ENCODE results near the gene NUP98. TPM values are rescaled to one million over a fixed set of nuclear protein-coding genes. Genes with fewer than 3 reads are reported as not detected.

Gene NUP98
- total RNA-seq, 2 donors from 2014 or later = 127 to 136 TPM

DNA sequence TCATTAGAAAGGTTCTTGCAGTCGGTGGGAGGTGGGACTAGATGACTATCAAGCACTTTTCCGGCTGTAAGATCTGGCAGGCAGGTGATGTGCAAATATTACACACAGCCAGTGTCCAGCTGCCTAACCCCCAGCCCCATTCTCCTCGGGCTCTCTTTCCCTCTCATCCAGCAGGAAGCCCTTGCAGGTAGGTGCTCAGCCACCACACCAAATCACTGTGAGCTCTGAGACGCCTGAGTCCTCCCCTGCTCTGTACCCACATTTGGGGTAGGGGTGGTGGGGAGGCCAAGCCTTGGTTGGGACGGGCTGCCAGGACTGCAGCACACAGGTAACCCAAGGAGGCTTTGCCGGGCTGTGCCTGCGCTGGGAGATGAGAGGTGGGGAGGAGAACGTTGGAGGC, 156.2 kb downstream of the NUP98 start:
- Histone ChIP-seq H3K4me1 (replicated peaks) (no peaks in the 10 kb centered on the region), H3K27me3 (replicated peaks; ENCODE audit: insufficient read depth) (no peaks in the 10 kb centered on the region), H3K27ac (no peak overlapping the region), H3K4me3 (no peak overlapping the region), H3K9me3 (no peaks in the 10 kb centered on the region), H3K36me3 (no peaks in the 10 kb centered on the region)
- intact Hi-C loops (cut with DNase I) = no loop called here
- no peak for DNase-seq (ENCODE audit: low spot score)
- 58% methylated on average over 8 of the region's 8 CpGs for WGBS
- TF ChIP-seq CTCF (IDR thresholded peaks at IDR 0.05) = no peak
- TF ChIP-seq POLR2AphosphoS5 (IDR thresholded peaks at IDR 0.05) = no peak
- TF ChIP-seq POLR2A (IDR thresholded peaks at IDR 0.05) = no peak

DNA sequence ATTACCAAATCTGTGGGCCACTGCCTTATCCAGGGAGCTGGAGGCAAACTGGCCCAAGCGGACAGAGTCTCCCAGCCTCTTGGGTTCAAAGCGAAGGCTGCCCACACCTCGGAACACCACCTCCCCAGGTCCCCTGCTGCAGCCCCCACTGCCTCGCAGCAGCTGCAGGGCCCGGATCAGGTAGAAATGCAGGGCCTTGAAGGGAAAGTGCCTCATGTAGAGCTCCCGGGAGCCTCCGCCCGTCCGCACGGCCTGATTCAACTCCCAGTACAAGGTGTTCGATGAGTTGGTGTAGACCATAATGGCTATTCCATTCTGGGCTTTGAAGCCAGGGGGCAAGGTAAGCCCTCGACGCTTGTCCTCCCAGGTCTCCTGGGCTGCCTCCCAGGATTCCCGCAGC, 157.5 kb downstream of the NUP98 start:
- intact Hi-C loops (cut with DNase I) = no loop called here
- 96% methylated on average over 14 of the region's 14 CpGs for WGBS
- DNase-seq (ENCODE audit: low spot score) = no peak
- H3K4me3 ChIP-seq = no peak overlapping the region
- no peaks in the 10 kb centered on the region for H3K36me3 ChIP-seq
- TF ChIP-seq CTCF (IDR thresholded peaks at IDR 0.05) (no peak), POLR2AphosphoS5 (IDR thresholded peaks at IDR 0.05) (no peak), POLR2A (IDR thresholded peaks at IDR 0.05) (no peak)
- no peak overlapping the region for H3K27ac ChIP-seq
- H3K27me3 ChIP-seq (replicated peaks; ENCODE audit: insufficient read depth) = no peaks in the 10 kb centered on the region
- no peaks in the 10 kb centered on the region for H3K9me3 ChIP-seq
- no peaks in the 10 kb centered on the region for H3K4me1 ChIP-seq (replicated peaks)

GRCh38 chr11:3638513-3638912, 158.8 kb downstream of the NUP98 start:
- TF ChIP-seq CTCF (IDR thresholded peaks at IDR 0.05) (no peak), POLR2A (IDR thresholded peaks at IDR 0.05) (no peak), POLR2AphosphoS5 (IDR thresholded peaks at IDR 0.05) (no peak)
- Histone ChIP-seq H3K9me3 (no peaks in the 10 kb centered on the region), H3K27ac (no peak overlapping the region), H3K4me1 (replicated peaks) (no peaks in the 10 kb centered on the region), H3K4me3 (no peak overlapping the region), H3K36me3 (no peaks in the 10 kb centered on the region), H3K27me3 (replicated peaks; ENCODE audit: insufficient read depth) (no peaks in the 10 kb centered on the region)
- WGBS = 97% methylated on average over 4 of the region's 5 CpGs
- no peak for DNase-seq (ENCODE audit: low spot score)
- intact Hi-C loops (cut with DNase I) = no loop called here

DNA sequence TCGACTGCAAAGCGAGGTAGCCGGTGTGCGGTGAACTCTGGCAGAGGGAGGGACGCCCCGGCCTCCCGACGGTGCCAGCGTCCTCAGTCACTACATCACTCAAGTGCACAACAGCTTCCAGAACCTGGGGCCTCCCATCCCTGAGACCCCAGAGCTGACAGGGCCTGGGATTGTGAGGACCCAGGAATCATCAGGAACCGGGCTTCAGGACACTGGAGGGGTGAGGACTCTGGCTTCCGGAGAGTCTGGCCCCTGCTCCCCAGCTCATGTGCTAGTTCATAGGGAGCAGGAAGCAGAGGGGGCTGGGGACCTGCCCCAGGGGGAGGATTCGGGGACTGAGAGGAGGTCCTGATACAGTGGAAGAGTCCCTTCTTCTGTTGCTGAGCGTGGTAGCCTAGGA, 160.2 kb downstream of the NUP98 start:
- WGBS = 85% methylated on average over 13 of the region's 13 CpGs

More for the DNA sequence above, 160.2 kb downstream of the NUP98 start:
- TF ChIP-seq POLR2A (IDR thresholded peaks at IDR 0.05) (no peak), CTCF (IDR thresholded peaks at IDR 0.05) (no peak), POLR2AphosphoS5 (IDR thresholded peaks at IDR 0.05) (no peak)
- Histone ChIP-seq H3K9me3 (no peaks in the 10 kb centered on the region), H3K27ac (no peak overlapping the region), H3K36me3 (no peaks in the 10 kb centered on the region), H3K4me3 (no peak overlapping the region), H3K4me1 (replicated peaks) (no peaks in the 10 kb centered on the region), H3K27me3 (replicated peaks; ENCODE audit: insufficient read depth) (no peaks in the 10 kb centered on the region)
- no peak for DNase-seq (ENCODE audit: low spot score)
- intact Hi-C loops (cut with DNase I) = no loop called here
